ENCODE data around the gene ZNF467. TPM values are rescaled to one million over a fixed set of nuclear protein-coding genes. Genes with fewer than 3 reads are reported as not detected.

ZNF467 gene
- total and polyA plus RNA-seq, 12 donors = 2.2 to 10.5 (median 4.7) TPM

DNA sequence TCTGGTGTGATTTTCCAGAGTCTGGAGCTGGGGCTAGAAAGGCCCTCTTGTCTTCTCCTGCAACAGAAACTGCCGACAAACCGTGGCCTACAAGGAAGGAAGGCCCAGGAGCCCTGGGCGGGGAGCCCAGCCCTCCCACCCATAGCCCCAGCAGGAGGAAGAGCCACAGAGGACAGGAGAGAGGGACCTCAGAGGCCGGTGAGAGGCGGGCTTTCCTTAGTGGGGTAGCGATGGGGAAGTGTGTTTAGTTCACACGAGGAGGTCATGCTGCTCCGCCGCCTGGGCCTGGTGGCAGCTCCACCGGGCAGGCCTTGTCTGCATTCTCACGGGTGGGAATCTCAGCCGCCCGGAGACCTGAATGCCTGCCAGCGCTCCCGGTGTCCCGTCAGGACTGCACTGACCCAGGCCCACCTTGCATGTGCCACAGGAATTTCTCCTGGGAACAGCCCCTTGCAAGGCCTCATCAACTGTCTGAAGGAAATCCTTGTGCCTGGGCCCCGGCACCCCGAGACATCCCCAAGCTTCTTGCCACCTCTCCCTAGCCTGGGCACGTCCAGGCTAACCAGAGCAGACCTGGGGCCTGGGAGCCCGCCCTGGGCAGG, 50.9 kb downstream of the ZNF467 start:
- WGBS, 2 donors = 87 to 92% methylated on average over 20 of the region's 20 CpGs
- no peak for ATAC-seq
- Histone ChIP-seq H3K27ac (no peak overlapping the region), H3K9me3 (no peaks in the 10 kb centered on the region), H3K4me3 (no peak overlapping the region), H3K36me3 (peaks cover 0 to 77% (median 49%) of the 10 kb centered on the region in 9 donors), H3K4me1 (peaks cover 3 to 39% (median 21%) of the 10 kb centered on the region in 9 donors), H3K27me3 (no peaks in the 10 kb centered on the region)
- intact Hi-C loops (cut with DNase I) = no loop called here
- TF ChIP-seq, protein P1, sequence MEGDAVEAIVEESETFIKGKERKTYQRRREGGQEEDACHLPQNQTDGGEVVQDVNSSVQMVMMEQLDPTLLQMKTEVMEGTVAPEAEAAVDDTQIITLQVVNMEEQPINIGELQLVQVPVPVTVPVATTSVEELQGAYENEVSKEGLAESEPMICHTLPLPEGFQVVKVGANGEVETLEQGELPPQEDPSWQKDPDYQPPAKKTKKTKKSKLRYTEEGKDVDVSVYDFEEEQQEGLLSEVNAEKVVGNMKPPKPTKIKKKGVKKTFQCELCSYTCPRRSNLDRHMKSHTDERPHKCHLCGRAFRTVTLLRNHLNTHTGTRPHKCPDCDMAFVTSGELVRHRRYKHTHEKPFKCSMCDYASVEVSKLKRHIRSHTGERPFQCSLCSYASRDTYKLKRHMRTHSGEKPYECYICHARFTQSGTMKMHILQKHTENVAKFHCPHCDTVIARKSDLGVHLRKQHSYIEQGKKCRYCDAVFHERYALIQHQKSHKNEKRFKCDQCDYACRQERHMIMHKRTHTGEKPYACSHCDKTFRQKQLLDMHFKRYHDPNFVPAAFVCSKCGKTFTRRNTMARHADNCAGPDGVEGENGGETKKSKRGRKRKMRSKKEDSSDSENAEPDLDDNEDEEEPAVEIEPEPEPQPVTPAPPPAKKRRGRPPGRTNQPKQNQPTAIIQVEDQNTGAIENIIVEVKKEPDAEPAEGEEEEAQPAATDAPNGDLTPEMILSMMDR (IDR thresholded peaks at IDR 0.05) = no peak
- no peak for DNase-seq

DNA sequence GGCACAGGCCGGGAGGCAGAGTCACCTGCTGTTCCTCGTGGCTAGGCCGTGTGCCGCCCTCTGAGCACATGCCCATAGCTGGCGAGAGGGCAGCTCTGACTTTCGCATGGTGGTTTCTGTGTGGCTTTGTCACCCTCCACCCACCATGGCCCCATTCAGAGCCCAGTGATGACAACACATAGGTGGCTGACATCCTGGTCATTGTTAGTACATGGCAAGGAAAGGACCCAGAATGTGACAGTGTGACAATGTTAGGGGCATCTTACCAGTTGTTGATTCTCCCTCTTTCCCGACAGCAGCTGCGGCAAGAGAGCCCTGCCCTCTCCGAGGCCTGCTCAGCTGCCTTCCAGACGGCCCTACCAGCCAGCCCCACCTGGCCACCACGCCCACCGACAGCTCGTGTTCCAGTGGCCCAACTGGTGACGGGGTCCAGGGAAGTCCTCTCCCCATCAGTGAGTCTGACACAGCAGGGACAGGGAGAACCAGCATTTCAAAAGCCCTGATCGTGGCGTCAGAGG, 52.2 kb downstream of the ZNF467 start:
- ATAC-seq = no peak
- Histone ChIP-seq H3K36me3 (peaks cover 0 to 64% (median 43%) of the 10 kb centered on the region in 9 donors), H3K9me3 (no peaks in the 10 kb centered on the region), H3K4me1 (peaks cover 6 to 52% (median 25%) of the 10 kb centered on the region in 9 donors), H3K4me3 (no peak overlapping the region), H3K27ac (peak overlapping the region in 7 of 10 donors; percentile 23 to 86 (median 66)), H3K27me3 (no peaks in the 10 kb centered on the region)
- intact Hi-C loops (cut with DNase I) = no loop called here
- DNase-seq = no peak
- TF ChIP-seq, protein P1 (IDR thresholded peaks at IDR 0.05) = no peak
- 93 to 95% methylated on average over 16 of the region's 16 CpGs for WGBS, 2 donors

DNA sequence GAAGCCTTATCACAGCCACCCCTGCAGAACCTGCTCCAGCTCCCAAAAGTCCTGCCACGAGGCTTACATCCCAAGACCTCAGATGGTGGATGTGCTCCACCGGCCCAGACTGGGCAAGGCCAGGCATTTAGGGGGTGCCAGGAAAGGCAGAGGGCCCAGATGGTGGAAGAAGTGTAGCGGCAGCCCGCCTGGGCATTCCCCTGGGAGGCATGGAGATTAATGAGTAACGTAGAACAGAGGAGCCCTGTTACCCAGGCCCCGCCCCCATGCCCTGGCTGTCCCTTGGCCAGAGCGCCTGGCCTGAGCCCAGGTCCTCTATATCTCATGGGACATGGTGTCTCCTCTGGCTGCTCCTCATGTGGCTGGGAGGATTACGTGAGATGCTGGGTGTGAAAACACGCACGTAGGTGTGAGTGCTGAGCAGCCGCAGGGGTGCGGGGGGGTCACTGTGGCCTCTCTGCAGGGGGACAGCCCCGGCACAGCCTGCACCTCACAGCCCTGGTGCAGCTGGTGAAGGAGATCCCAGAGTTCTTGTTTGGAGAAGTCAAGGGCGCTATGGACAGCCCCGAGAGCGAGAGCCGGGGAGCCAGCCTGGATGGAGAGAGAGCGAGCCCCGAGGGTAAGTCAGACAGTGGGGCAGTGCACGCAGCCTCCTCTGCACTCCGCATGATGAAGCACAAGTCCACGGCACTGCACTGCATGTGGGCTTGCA, 52.9 kb downstream of the ZNF467 start:
- WGBS, 2 donors = 56% methylated on average over 22 of the region's 22 CpGs
- TF ChIP-seq, protein P1 (IDR thresholded peaks at IDR 0.05) = no peak
- ATAC-seq (peak; percentile 77 to 92 (median 86)), DNase-seq (peak; percentile 84 to 87)
- Histone ChIP-seq H3K27ac (peak overlapping the region in 9 of 10 donors; percentile 27 to 86 (median 66)), H3K4me1 (peaks cover 6 to 58% (median 31%) of the 10 kb centered on the region in 9 donors), H3K27me3 (no peaks in the 10 kb centered on the region), H3K4me3 (no peak overlapping the region), H3K36me3 (peaks cover 0 to 58% (median 37%) of the 10 kb centered on the region in 9 donors), H3K9me3 (no peaks in the 10 kb centered on the region)
- intact Hi-C loops (cut with DNase I) = no loop called here

DNA sequence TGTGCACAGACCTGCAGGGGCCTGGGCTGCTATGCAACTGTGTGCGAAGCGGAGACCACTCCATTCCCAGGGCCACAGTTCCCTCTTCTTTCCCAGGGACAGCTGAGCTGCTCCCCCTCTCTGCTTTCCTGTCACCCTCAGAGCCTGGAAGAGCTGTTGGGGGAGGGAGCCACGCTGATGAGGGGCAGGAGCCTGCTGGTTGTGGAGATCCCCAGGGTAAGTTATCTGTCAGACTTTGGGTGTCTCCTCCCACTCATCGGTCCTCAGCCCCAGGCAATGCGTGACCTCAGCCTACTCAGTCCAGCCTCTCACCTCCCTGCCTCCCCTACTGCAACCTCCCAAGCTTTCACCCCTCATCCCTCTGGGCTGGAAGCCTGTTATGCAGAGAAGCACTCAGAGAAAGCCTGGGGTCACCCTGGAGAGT, 53.5 kb downstream of the ZNF467 start:
- H3K27me3 ChIP-seq = no peaks in the 10 kb centered on the region
- TF ChIP-seq, protein P1 (IDR thresholded peaks at IDR 0.05) = no peak
- H3K36me3 ChIP-seq = peaks cover 0 to 52% (median 32%) of the 10 kb centered on the region in 9 donors
- no peaks in the 10 kb centered on the region for H3K9me3 ChIP-seq
- no peak for DNase-seq
- H3K4me1 ChIP-seq = peaks cover 6 to 64% (median 35%) of the 10 kb centered on the region in 9 donors
- 65 to 69% methylated on average over 5 of the region's 5 CpGs for WGBS, 2 donors
- intact Hi-C loops (cut with DNase I) = loop anchor here in 3 of 10 donors (5.0 to 10.0 kb wide), 3 partner anchors 52 to 115 kb away; partner anchors contain the start of genes ZNF467 (in 1 of the 3) and ZNF862 (in 1 of the 3)
- H3K4me3 ChIP-seq = no peak overlapping the region
- peak in 2 of 8 donors; percentile 2 to 12 for ATAC-seq
- H3K27ac ChIP-seq = peak overlapping the region in 9 of 10 donors; percentile 27 to 86 (median 66)
